ENCODE measurements around the gene PADI4.

The PADI4 gene

GRCh38 chr1:17307946-17308345 lies at the start of gene PADI4:
PADI4 (plus strand) TSS chr1:17308197; CDS start chr1:17308223, 26 bp downstream.
- Histone ChIP-seq H3K9me3 (ENCODE audit: insufficient read depth, low read depth, low read length) (no peaks in the 10 kb centered on the region), H3K27ac (ENCODE audit: low read length) (no peak within 1 kb of the TSS), H3K36me3 (ENCODE audit: insufficient read depth, low read depth, low read length) (no peaks in the 10 kb centered on the region), H3K27me3 (ENCODE audit: insufficient read depth, low read length) (no peaks in the 10 kb centered on the region), H3K9ac (ENCODE audit: low read depth, low read length) (no peak within 1 kb of the TSS), H3K4me3 (ENCODE audit: low read length) (no peak within 1 kb of the TSS), H3K4me1 (ENCODE audit: insufficient read depth, low read length) (peaks cover 5% of the 10 kb centered on the region)

GRCh38 chr1:17258758-17259130 lies 49.3 kb upstream of the PADI4 start:
- no peaks in the 10 kb centered on the region for H3K36me3 ChIP-seq (ENCODE audit: insufficient read depth, low read depth, low read length)
- no peaks in the 10 kb centered on the region for H3K27me3 ChIP-seq (ENCODE audit: insufficient read depth, low read length)
- no peaks in the 10 kb centered on the region for H3K4me1 ChIP-seq (ENCODE audit: insufficient read depth, low read length)
- H3K9ac ChIP-seq (ENCODE audit: low read depth, low read length): no peak overlapping the region
- H3K4me3 ChIP-seq (ENCODE audit: low read length): no peak overlapping the region
- no peak overlapping the region for H3K27ac ChIP-seq (ENCODE audit: low read length)
- H3K9me3 ChIP-seq (ENCODE audit: insufficient read depth, low read depth, low read length): no peaks in the 10 kb centered on the region

- H3K9me3 ChIP-seq (ENCODE audit: insufficient read depth, low read depth, low read length): no peaks in the 10 kb centered on the region
- no peak overlapping the region for H3K27ac ChIP-seq (ENCODE audit: low read length)
- no peaks in the 10 kb centered on the region for H3K4me1 ChIP-seq (ENCODE audit: insufficient read depth, low read length)
- H3K9ac ChIP-seq (ENCODE audit: low read depth, low read length): no peak overlapping the region
- H3K4me3 ChIP-seq (ENCODE audit: low read length): no peak overlapping the region
- no peaks in the 10 kb centered on the region for H3K27me3 ChIP-seq (ENCODE audit: insufficient read depth, low read length)
- no peaks in the 10 kb centered on the region for H3K36me3 ChIP-seq (ENCODE audit: insufficient read depth, low read depth, low read length)
These were observed 48.6 kb upstream of the PADI4 start for GRCh38 chr1:17259233-17259873.

GRCh38 chr1:17260264-17260663 lies 47.7 kb upstream of the PADI4 start:
- H3K36me3 ChIP-seq (ENCODE audit: insufficient read depth, low read depth, low read length): no peaks in the 10 kb centered on the region
- no peaks in the 10 kb centered on the region for H3K27me3 ChIP-seq (ENCODE audit: insufficient read depth, low read length)
- H3K9ac ChIP-seq (ENCODE audit: low read depth, low read length): no peak overlapping the region
- no peak overlapping the region for H3K27ac ChIP-seq (ENCODE audit: low read length)
- no peaks in the 10 kb centered on the region for H3K9me3 ChIP-seq (ENCODE audit: insufficient read depth, low read depth, low read length)
- no peak overlapping the region for H3K4me3 ChIP-seq (ENCODE audit: low read length)
- H3K4me1 ChIP-seq (ENCODE audit: insufficient read depth, low read length): no peaks in the 10 kb centered on the region

GRCh38 chr1:17260738-17261137 lies 47.3 kb upstream of the PADI4 start:
- H3K36me3 ChIP-seq (ENCODE audit: insufficient read depth, low read depth, low read length): no peaks in the 10 kb centered on the region
- H3K27ac ChIP-seq (ENCODE audit: low read length): no peak overlapping the region
- no peaks in the 10 kb centered on the region for H3K9me3 ChIP-seq (ENCODE audit: insufficient read depth, low read depth, low read length)
- no peaks in the 10 kb centered on the region for H3K4me1 ChIP-seq (ENCODE audit: insufficient read depth, low read length)
- H3K4me3 ChIP-seq (ENCODE audit: low read length): no peak overlapping the region
- no peak overlapping the region for H3K9ac ChIP-seq (ENCODE audit: low read depth, low read length)
- H3K27me3 ChIP-seq (ENCODE audit: insufficient read depth, low read length): no peaks in the 10 kb centered on the region

- Histone ChIP-seq H3K27me3 (ENCODE audit: insufficient read depth, low read length) (no peaks in the 10 kb centered on the region), H3K4me1 (ENCODE audit: insufficient read depth, low read length) (no peaks in the 10 kb centered on the region), H3K36me3 (ENCODE audit: insufficient read depth, low read depth, low read length) (no peaks in the 10 kb centered on the region), H3K27ac (ENCODE audit: low read length) (no peak overlapping the region), H3K9me3 (ENCODE audit: insufficient read depth, low read depth, low read length) (no peaks in the 10 kb centered on the region), H3K9ac (ENCODE audit: low read depth, low read length) (no peak overlapping the region), H3K4me3 (ENCODE audit: low read length) (no peak overlapping the region)
These were observed 44.1 kb upstream of the PADI4 start for GRCh38 chr1:17263936-17264335.

- H3K4me1 ChIP-seq (ENCODE audit: insufficient read depth, low read length): no peaks in the 10 kb centered on the region
- no peak overlapping the region for H3K9ac ChIP-seq (ENCODE audit: low read depth, low read length)
These were observed 43.5 kb upstream of the PADI4 start for GRCh38 chr1:17264470-17264869.

GRCh38 chr1:17265162-17265561 lies 42.8 kb upstream of the PADI4 start:
- Histone ChIP-seq H3K27ac (ENCODE audit: low read length) (no peak overlapping the region), H3K9me3 (ENCODE audit: insufficient read depth, low read depth, low read length) (no peaks in the 10 kb centered on the region), H3K4me3 (ENCODE audit: low read length) (no peak overlapping the region), H3K9ac (ENCODE audit: low read depth, low read length) (no peak overlapping the region), H3K27me3 (ENCODE audit: insufficient read depth, low read length) (no peaks in the 10 kb centered on the region), H3K36me3 (ENCODE audit: insufficient read depth, low read depth, low read length) (no peaks in the 10 kb centered on the region), H3K4me1 (ENCODE audit: insufficient read depth, low read length) (no peaks in the 10 kb centered on the region)

More at GRCh38 chr1:17264470-17264869, 43.5 kb upstream of the PADI4 start:
- H3K4me3 ChIP-seq (ENCODE audit: low read length): no peak overlapping the region
- H3K27ac ChIP-seq (ENCODE audit: low read length): no peak overlapping the region
- no peaks in the 10 kb centered on the region for H3K27me3 ChIP-seq (ENCODE audit: insufficient read depth, low read length)
- no peaks in the 10 kb centered on the region for H3K36me3 ChIP-seq (ENCODE audit: insufficient read depth, low read depth, low read length)
- H3K9me3 ChIP-seq (ENCODE audit: insufficient read depth, low read depth, low read length): no peaks in the 10 kb centered on the region

GRCh38 chr1:17265950-17266349 lies 42.0 kb upstream of the PADI4 start:
- Histone ChIP-seq H3K4me1 (ENCODE audit: insufficient read depth, low read length) (no peaks in the 10 kb centered on the region), H3K9ac (ENCODE audit: low read depth, low read length) (no peak overlapping the region), H3K27ac (ENCODE audit: low read length) (no peak overlapping the region), H3K9me3 (ENCODE audit: insufficient read depth, low read depth, low read length) (no peaks in the 10 kb centered on the region), H3K27me3 (ENCODE audit: insufficient read depth, low read length) (no peaks in the 10 kb centered on the region), H3K36me3 (ENCODE audit: insufficient read depth, low read depth, low read length) (no peaks in the 10 kb centered on the region), H3K4me3 (ENCODE audit: low read length) (no peak overlapping the region)

- Histone ChIP-seq H3K4me1 (ENCODE audit: insufficient read depth, low read length) (0 out of 2 replicates have a peak, but pooled peaks cover 3% of the 10 kb centered on the region), H3K27me3 (ENCODE audit: insufficient read depth, low read length) (no peaks in the 10 kb centered on the region), H3K27ac (ENCODE audit: low read length) (no peak overlapping the region), H3K36me3 (ENCODE audit: insufficient read depth, low read depth, low read length) (no peaks in the 10 kb centered on the region), H3K9me3 (ENCODE audit: insufficient read depth, low read depth, low read length) (no peaks in the 10 kb centered on the region), H3K4me3 (ENCODE audit: low read length) (no peak overlapping the region), H3K9ac (ENCODE audit: low read depth, low read length) (no peak overlapping the region)
These were observed 36.9 kb upstream of the PADI4 start for GRCh38 chr1:17270891-17271765.

- H3K27me3 ChIP-seq (ENCODE audit: insufficient read depth, low read length): no peaks in the 10 kb centered on the region
- no peaks in the 10 kb centered on the region for H3K9me3 ChIP-seq (ENCODE audit: insufficient read depth, low read depth, low read length)
- H3K4me3 ChIP-seq (ENCODE audit: low read length): no peak overlapping the region
- H3K4me1 ChIP-seq (ENCODE audit: insufficient read depth, low read length): 0 out of 2 replicates have a peak, but pooled peaks cover 3% of the 10 kb centered on the region
- no peak overlapping the region for H3K27ac ChIP-seq (ENCODE audit: low read length)
- H3K9ac ChIP-seq (ENCODE audit: low read depth, low read length): no peak overlapping the region
- H3K36me3 ChIP-seq (ENCODE audit: insufficient read depth, low read depth, low read length): no peaks in the 10 kb centered on the region
These were observed 35.9 kb upstream of the PADI4 start for GRCh38 chr1:17272066-17272465.

GRCh38 chr1:17272646-17273045 lies 35.4 kb upstream of the PADI4 start:
- Histone ChIP-seq H3K4me3 (ENCODE audit: low read length) (no peak overlapping the region), H3K36me3 (ENCODE audit: insufficient read depth, low read depth, low read length) (no peaks in the 10 kb centered on the region), H3K27me3 (ENCODE audit: insufficient read depth, low read length) (no peaks in the 10 kb centered on the region), H3K9me3 (ENCODE audit: insufficient read depth, low read depth, low read length) (no peaks in the 10 kb centered on the region), H3K4me1 (ENCODE audit: insufficient read depth, low read length) (0 out of 2 replicates have a peak, but pooled peaks cover 3% of the 10 kb centered on the region), H3K9ac (ENCODE audit: low read depth, low read length) (no peak overlapping the region), H3K27ac (ENCODE audit: low read length) (no peak overlapping the region)

Measured in iPS-20b (cell line).